Activated effector memory CD4-positive, alpha-beta T cell treated with anti-CD3 and anti-CD28 coated beads, Interleukin-2, amount 50 U/mL, for 16 hours (primary cell): ENCODE data around the gene COLEC12.

Experiments
- DNase-seq: peaks from one replicate; pipeline ENCODE4 v3.0.0-alpha.2; 2020

COLEC12 gene

DNA sequence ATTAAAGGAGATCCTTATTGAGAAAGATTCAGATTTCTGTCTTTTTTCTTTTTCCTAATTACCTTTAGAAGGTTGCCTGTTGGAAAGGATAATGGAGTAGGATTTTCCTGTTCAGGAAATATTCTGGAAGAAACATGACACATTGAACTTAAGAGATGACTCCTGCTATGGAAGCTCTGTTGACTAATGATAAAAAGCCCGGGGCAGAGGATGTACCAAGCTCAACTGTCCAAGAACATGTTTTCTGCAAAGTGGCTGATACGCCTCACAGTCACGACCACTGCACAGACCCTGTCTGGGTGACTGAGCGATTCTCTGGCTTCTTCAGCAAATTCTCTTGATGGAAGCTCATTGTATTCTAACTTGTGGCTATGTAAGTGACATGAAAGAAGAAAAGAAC lies 146.5 kb downstream of the COLEC12 start:
- no peak for DNase-seq

DNA sequence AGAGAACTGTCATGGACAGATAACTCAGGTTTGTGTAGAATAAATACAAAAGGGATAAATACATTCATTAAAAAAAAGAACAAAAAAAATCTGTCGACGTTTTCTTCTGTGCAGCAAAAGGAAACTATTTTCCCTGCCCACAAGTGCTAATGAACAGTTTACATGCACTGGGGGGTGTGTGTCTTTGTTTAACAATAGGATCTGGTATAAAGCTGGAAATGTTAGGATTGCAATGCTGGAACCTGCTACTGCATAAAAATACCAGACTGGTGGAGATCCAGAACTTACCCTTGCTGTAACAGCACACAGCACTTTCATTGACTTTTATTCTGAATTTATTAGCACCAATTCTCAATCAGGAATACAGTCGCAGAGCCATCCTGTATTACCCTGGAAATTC lies 148.1 kb downstream of the COLEC12 start:
- no peak for DNase-seq

DNA sequence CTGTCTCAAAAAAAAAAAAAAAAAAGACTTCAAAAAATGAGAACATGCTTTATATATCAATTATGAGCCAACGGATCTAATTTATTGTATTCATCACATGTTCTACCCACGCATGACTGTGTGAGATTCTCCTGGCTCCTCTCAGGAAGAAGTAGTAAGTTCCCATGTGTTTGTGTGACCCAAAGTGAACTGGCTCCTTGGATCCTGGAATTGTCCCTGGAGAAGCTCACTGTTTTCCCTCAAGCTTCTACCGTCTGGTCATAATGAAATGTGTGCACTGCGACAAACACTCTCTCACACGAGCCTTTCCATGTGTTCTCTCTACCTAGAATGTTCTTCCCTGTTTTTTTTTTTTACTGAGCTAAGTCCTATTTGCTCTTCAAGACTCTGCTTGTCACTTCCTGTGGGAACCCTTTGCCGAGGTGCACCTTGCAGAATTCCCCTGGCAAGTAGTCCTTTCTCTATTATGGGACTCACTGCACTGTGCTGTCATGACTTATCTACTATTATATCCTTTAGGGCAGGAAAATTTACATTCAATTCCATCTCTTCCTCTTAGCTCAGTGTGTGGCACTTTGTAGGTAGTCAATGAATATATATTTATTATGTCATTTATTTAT lies 149.4 kb downstream of the COLEC12 start:
- DNase-seq: no peak

DNA sequence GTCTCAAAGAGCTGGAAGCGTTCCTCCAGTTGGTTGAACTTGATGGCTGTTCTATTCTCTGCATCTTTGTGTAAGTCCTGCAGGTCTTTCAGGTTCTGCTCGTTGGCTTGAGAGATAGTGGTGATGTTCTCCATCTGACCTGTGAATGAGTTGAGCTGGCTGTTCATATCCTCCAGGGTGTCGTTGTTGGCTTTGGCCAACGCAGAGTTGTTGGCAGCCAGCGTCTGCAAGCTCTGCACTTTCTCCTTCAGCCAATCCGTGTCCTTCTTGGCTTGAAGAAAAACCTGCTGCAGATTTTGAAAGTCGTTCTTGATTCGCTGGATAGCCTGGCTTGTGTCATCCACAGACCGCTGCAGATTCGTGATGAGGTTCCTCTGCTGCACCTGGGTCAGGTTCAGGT lies 153.9 kb downstream of the COLEC12 start:
- no peak for DNase-seq

DNA sequence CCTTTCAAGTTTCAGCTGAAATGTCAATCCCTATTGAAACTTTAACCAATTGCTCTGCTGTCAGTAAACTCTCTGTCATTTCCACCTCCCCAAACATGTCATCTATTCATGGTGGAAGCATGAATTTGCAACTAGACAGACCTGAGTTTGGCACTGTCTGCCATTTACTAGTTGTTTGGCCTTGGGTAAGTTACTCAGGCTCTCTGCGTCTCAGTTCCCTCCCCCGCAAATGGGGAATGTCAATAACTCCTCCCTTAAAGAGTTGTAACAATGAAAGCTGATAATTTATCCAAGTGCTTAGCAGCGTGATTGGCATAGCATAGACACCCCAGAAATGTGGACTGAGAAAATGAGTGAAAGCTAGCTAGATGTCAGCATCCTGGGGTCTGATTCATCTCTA lies 159.4 kb downstream of the COLEC12 start:
- DNase-seq: no peak

DNA sequence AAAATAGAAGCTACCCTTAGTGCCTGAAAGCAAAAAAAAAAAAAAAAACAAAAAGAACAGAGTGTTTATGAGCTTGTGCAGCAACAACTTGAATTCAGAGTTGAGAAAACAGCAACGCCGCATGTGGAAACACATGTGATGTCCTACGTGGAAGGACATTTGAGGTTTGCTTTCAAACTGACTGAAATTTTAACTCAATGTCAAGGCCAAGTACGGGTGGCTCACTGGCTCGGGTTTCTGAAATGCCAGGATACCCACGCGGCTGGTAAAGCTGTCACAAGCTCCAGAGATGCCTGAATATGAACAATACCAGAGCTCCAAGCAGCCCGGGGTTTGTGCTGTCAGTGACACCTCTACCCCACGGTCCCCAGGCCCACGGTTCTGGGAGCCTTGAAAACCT lies 160.5 kb downstream of the COLEC12 start:
- DNase-seq: no peak

DNA sequence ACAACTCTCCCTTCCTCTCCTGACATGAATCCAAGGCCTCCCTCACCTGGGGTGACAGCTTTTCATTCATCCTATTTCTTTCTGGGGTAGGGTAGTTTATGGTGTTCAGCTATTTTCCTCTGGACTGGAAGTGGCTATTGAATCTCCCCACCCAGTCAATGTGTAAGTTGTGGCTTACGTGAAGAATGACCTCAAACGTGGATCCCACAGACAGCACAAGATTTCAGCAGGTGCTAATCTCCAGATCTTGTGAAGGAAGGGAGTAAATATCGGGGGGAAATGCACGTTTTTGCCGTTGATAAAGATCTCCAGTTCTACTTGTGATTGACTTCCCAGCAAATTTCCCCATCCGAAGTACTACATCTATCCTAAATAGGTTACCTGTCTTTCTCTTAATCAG lies 161.3 kb downstream of the COLEC12 start:
- no peak for DNase-seq

DNA sequence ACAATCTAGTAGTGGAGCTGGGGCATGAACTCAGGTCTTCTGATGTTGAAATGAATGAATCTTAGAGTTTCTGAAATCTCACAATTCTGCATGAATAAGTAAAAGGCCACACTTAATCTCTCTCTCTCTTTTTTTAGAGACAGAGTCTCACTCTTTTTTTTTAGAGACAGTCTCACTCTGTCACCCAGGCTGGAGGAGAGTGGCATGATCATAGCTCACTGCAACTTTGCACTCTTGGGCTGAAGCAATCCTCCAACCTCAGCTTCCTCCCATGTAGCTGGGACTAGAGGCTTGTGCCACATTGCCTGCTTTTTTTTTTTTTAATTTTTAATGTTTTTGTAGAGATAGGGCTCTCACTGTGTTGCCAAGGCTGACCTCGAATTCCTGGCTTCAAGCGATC lies 163.8 kb downstream of the COLEC12 start:
- no peak for DNase-seq

DNA sequence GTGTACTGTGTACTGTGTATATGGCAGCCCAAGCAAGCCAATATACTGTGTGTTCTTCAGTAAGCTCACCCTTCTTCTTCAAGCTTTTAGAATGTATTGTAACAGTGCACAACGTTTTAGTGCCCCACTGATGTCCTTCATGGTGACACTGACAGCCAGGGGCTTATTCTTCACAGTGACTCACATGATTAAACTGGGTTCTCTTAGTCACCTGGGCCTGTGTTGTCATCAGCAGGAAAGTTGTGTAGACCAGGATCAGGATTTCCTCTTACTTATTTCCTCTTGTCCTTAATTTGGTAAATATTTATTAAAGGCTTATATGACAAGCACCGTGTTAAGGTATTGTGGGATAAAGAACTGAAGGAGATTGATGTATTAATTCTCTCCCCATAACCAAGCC lies 164.8 kb downstream of the COLEC12 start:
- DNase-seq: no peak

DNA sequence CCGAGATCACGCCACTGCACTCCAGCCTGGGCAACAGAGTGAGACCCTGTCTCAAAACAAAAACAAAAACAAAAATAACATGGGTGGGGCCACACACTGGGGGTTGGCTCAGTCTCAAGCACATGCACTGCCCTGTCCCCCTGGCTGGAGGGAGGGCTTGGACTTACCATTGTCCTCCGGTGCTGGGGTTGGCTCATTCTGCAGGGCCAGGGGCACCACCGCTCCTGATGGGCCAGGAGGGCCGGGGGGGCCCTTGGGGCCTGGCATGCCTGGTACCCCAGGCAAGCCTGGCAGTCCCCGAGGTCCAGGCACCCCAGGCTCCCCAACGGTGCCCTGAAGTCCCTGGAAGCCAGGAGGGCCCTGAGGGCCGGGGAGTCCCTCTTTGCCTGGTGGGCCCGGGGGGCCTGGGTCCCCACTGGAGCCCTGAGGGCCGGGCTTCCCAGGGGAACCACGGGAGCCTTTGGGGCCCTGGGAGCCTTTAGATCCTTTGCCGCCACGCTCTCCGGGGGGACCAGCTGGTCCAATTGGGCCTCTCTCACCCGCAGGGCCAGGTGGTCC lies 165.8 kb downstream of the COLEC12 start:
- no peak for DNase-seq

DNA sequence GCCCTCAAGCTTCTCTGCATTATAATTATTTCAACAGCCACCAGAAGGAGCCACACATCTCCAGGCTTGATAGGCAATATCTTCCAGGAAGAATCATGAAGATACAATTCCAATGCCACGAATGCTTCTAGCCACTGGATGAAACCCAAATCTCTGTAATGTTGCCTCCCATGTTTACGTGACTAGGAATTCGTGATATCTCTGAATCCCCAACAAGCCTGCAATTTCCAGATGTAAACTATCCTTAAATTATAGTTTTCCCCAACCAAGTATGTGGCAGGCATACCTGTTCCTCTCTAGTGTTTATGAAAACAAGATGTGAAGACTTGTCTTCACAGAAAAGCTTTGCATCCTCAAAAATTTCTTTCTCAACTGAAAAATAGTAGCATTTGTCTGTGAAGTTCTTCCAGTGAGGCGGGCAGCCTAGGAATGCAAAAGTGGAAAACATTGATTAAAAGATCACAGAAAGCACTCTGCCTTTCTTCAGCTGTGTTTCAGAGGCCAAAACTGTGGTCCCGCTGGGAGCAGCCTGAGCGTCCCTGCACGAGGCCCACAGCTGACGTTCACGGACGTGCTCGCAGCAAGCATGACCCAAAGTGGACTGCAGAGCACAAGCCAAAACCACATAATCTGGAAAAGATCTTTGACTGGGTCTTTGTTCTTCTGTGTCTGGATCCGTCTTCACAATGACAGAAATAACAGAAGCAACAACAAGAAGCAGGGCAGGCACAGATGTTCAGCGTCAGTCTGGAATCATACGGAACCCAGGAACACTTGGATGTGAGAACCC lies 167.6 kb downstream of the COLEC12 start:
- no peak for DNase-seq

DNA sequence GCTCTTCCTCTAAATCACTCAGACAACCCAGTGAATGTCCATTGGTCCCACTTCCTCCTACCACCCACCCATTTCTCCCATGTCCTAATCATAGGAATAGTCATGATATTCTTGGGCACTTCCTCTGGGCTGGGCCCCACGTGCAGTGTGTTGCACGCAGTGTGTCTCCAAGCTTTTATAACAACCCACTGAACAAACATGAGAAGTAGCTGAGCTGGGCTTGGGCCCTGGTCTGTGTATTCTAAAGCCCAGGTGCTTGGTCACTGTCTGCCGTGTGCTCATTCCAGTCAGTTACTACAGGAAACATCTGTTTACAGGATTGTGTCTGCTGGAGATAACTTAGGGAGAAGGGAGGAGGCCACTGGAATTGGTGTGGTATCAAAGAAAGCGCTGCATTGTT lies 168.5 kb downstream of the COLEC12 start:
- no peak for DNase-seq

DNA sequence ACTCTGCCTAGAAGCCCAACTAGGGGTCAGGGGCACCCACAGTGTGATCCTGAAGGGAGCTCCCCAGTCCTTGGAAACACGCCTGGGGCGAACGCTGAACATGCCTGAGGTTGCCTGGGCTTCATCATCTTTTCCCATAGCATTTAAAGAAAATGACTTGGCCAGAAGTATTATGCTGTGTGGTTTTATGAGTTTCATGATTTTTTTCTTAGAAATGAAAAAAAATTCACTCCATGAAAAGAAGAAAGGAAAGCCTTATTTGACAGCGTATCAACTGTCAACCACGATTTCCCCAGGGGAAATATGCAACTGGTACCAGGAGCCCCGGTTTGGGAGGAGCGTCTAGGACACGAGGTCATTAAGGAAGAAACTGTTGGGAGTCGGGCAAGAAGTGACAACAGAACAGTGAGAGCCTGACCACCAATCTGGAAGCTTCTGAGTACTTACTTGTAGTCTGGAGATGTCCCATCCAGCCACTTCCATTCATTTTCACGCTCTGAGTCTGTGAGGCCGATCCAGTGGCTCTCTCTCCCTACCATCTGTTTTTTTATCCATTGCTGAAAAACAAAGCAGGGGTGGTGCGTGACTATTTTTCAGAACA lies 169.2 kb downstream of the COLEC12 start:
- no peak for DNase-seq

DNA sequence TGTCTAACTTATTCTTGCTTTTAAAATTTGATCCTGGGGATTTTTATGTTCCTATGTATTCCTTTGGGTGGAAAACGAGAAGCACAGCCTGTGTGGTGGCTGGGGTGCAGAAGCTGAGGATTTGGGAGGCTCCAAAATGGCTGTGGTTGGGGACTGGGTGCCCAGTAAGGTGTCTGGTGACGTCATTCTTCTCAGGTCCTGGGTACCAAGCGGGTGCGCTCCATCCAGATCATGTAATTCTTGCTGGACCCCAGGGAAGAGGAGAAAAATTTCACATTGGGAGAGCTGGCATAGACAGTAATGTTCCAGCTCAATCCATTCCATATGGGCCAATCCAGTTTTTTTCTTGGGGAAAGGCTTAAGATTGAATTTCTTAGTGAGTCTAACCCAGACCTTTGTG lies 171.6 kb downstream of the COLEC12 start:
- DNase-seq: no peak

DNA sequence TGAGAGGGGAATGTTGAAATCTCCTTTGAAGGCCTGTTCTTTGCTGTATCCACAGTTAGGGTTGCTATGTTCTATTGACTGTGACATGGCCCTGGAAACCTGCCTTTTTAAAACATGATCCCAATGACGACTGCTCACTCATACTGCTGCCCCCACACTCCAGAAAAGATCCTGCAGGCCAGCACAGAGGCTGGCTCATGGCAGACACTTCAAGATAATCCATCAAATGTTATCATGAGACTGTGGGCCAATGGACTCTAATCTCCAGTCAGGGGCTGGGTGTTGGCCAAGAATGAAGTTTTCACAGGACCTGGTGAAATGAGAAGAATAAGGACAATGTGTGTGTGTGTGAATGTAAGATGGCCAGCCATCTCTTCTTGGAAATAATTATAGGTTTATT lies 173.7 kb downstream of the COLEC12 start:
- DNase-seq: no peak

DNA sequence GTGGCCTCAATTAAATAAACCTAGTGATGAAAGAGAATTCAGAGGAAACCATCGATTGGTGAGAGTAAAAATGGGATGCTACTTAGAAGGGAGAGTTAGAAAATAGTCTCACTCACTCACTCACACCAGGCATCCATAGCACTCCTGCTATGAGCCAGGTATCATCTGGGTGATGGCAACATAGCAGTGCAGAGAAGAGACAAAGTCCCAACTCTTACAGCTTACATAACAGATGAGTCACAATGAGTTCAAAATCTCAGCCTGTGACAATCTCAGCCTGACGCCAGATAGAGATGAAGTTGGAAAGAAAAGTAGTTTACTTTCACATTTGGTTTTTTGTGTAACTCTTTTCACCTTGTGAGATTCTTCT lies 177.3 kb downstream of the COLEC12 start:
- DNase-seq: no peak

DNA sequence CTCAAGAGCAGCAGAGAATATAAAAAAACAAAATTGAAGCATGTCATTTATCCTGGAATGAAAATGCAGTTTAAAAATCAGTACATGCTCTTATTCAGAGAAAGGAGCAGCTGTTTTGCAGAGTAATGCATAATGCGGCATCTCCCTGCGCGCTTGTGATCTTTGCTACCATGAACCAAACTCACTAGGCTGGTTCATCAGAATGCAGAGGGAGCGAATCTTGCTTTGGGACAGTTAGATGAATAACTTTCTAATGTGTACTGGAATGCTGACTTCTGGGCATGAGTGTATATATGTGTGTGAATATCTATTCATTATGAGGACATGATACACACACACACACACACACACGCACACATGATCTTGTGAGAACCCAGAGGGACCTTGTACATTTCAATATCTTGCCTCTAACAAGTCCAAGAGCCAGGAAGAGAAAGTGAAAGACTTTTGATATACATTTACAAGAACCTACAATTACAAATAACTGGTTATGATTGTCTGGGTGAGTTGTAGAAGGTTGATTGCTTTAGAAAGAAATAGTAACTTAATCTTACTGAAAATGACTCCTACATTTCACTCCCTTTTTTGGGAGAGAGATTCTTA lies 178.5 kb downstream of the COLEC12 start:
- no peak for DNase-seq

DNA sequence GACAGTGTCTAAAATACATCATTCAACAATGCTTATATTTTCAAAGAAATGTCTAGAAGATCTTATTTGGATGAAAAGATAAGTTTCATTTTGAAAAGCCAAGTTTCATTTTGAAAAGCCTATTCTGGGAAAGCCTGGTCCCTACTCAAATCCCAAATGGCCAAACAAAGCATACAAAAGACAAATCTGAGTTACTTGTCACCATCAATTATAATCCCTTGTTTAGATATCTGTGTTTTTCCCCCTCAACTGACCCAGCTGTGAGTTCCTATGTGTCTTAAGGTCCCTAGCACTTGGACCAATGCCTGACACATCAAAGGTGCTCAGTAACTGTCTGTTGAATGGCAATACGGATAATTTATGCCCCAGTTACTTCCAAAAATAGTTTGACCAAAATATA lies 180.3 kb downstream of the COLEC12 start:
- no peak for DNase-seq

DNA sequence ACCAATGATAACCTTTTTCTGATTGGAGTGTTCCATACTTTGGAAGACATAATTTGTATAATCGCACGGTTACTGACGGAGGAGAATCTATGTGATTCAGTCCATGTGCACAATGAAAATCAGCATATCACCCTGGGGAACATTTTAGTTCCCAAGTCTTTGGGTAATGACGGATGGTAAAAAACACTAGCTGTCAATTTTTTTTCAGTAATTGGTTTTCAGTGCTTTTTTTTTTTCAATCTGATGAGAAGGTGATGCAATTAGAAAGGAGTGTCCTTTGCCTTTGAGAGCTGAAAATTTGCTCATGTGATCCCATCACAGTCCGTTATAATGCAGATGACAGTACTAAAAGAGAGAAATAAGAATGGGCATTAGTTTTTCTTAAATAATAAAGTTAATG lies 180.8 kb downstream of the COLEC12 start:
- DNase-seq: no peak

DNA sequence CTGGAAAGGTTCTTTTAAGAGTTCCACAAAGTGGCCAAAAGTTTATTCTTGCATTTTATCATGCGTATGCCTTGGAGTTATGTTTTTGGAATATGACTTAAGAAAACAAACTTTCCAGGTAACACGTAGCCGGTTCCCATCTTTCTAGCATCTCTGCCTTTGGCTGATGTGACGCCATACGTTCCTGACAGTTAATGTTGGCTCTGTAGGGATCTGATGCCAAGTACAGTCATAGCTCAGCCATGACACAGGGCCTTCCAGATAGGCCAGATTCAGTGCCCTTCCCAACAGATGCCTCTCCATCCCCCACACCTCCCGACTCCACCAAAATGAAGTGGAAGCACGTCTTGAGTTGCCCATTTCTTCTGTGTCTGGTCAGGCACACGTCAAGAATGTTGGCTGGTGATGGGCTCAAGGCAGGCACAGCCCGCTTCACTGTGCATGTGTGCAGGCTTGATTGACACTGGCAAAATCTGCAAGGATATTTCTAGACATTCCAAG lies 181.7 kb downstream of the COLEC12 start:
- DNase-seq: no peak

DNA sequence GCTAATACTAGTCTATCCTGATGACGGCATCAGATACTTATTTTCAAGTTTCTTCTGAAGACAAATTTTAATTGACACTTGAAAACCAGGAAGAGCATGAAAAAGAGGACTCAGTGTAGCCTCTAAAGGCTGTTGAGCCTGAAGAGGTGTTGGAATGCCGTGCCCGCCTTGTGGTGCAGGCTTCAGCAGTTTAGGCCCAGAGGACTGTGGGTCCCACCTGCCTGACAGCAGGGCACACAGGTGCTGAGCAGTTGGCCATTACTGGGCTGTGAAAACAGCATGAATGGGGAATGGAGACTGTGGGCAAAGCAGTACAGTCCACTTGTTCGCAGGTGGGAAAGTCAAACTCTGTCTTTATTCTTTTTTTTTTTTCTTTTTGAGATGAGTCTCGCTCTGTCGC lies 182.9 kb downstream of the COLEC12 start:
- no peak for DNase-seq

DNA sequence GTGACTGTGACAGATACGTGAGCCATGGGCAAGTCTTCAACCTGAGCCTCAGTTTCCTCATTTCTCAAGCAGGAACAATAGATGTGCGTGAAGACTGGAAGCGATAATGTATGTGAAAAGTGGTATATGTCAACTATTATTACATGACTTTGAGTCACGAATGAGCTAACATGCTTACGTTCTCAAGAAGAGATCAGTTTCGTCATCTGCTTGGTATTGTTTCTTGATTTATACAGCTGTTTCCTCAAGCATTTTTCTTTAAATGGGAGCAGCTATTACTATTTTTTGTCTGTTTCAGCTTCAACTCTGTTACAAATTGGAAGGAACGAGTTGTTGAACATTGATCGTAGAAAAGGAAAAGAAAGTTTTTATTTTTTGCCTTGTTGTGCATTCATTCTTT lies 184.1 kb downstream of the COLEC12 start:
- no peak for DNase-seq

DNA sequence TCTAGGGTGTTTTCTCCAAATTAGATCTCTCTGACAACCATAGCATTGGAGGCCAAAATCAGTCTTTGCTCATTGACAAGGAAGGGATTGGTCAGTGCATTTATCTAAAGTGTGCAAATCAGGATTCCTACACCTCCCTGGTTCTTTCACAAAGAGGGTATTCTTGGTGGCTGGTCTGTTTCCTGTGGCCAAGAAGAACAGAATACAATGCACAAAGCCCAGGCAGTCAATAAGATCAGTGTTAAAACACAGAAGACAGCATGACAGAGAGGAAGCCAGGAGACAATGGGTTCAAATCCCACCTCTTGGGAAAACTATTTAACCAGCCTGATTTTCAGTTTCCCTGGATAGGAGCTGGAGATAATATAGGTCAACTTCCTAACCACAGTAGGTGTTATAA lies 186.6 kb downstream of the COLEC12 start:
- no peak for DNase-seq

DNA sequence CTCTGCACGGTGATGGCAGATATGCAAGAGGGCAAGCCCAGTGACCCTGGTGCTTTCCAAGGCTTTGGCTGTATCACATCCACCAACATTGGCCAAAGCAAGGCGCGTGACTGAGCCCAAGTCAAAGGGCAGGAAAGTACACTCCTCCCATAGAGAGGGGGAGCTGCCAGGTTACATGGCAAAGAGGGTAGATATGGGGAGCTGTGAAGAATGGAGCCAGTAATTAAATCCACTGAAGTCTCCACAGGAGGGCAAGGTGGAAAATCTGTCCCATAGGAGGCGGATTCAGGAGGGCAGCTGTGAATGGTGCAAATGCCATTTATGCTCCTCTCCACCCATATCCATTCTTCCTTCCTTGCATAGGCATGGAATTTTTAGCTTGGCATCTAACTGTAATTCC lies 188.1 kb downstream of the COLEC12 start:
- no peak for DNase-seq
